AG09309 (cell line): Measurements from ENCODE around the gene RALGPS2.

Experiments used
- DNase-seq: peaks from one replicate; pipeline ENCODE4 v3.0.0-alpha.2; 2010; ENCODE audit warnings: low read depth
- H3K4me3 ChIP-seq: 2 replicates; pipeline ENCODE4 v1.5.1; 2011; ENCODE audit warnings: mild to moderate bottlenecking, low read depth, low read length, moderate library complexity; ENCODE audit not compliant: control insufficient read depth
- CTCF ChIP-seq: IDR thresholded peaks from 2 replicates; pipeline ENCODE4 v1.5.1; 2011; ENCODE audit warnings: mild to moderate bottlenecking, low read depth, low read length, inconsistent platforms; ENCODE audit not compliant: insufficient read depth, control insufficient read depth; ENCODE audit errors: missing control alignments

Gene RALGPS2

GRCh38 chr1:178886551-178886950 lies 161.5 kb downstream of the RALGPS2 start:
- no peak for TF ChIP-seq CTCF
- no peak for DNase-seq
- no peak overlapping the region for H3K4me3 ChIP-seq

- no peak for DNase-seq
- TF ChIP-seq CTCF: no peak
- H3K4me3 ChIP-seq: no peak overlapping the region
Measured at GRCh38 chr1:178895928-178896327, 170.9 kb downstream of the RALGPS2 start.

GRCh38 chr1:178898401-178898800 lies 173.4 kb downstream of the RALGPS2 start:
- TF ChIP-seq CTCF: no peak
- no peak for DNase-seq

GRCh38 chr1:178899402-178899801 lies 174.4 kb downstream of the RALGPS2 start:
- TF ChIP-seq CTCF: no peak

More at GRCh38 chr1:178898401-178898800, 173.4 kb downstream of the RALGPS2 start:
- no peak overlapping the region for H3K4me3 ChIP-seq

GRCh38 chr1:178901482-178902125 lies 176.6 kb downstream of the RALGPS2 start:
- H3K4me3 ChIP-seq: no peak overlapping the region
- no peak for DNase-seq
- TF ChIP-seq CTCF: no peak

More at GRCh38 chr1:178899402-178899801, 174.4 kb downstream of the RALGPS2 start:
- DNase-seq: no peak
- H3K4me3 ChIP-seq: no peak overlapping the region

- H3K4me3 ChIP-seq: no peak overlapping the region
- no peak for TF ChIP-seq CTCF
- DNase-seq: peak; percentile 51
Measured at GRCh38 chr1:178908358-178908757, 183.3 kb downstream of the RALGPS2 start.
